ENCODE measurements around the gene MROH2A.
A peak's percentile ranks its signal among the peaks of the same experiment; 100 is the strongest.

MROH2A gene

DNA sequence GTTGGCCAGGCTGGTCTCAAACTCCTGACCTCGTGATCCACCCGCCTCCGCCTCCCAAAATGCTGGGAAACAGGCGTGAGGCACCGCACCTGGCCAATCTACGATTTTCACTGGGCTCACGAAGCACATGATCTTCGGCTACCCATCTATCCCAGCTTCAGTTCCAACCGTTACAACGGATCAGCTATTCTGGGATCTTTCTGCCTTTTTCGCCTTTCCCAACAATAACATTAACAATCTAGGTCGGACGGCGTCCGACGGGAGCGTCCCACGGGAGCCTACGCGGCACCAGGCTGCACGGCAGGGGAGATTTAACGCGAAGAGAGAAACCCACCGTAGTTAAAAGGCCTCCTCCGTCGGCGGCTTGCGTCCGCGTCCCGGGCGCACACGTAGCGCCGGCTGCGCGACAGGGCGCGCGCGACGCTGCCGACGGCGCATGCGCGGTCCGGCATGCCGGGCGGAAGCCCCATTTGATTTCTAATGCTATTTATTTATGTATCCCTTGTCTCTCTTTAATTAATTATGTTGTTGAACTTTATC lies 89.9 kb downstream of the MROH2A start, which contains the start of gene MSL3B:
TSS of gene MSL3B (minus strand) at position 394 of the 540 bp plus-strand sequence.
- peak within 1 kb of the TSS; percentile 1; the same call in 1 of the 2 replicates for H3K27ac ChIP-seq (ENCODE audit: extremely low read depth, low read depth, low read length)
- CTCF ChIA-PET: interaction anchor here (3.3 kb wide), 1 partner anchor 11 kb away, joined by 18 read pairs; no protein-coding TSS in a partner anchor
- H3K9me3 ChIP-seq (ENCODE audit: control insufficient read depth, insufficient read depth, low read depth, low read length): no peaks in the 10 kb centered on the region
- H3K36me3 ChIP-seq (ENCODE audit: control insufficient read depth in 2 of 2, insufficient read depth in 1 of 2, low read length in 2 of 2): peaks cover 0 to 18% of the 10 kb centered on the region in 2 experiments; a peak in 2 of 3 replicates
- H3K4me3 ChIP-seq (ENCODE audit: low read depth, low read length): peak within 1 kb of the TSS; percentile 36
- no peaks in the 10 kb centered on the region for H3K4me1 ChIP-seq (ENCODE audit: control insufficient read depth, insufficient read depth, low read length)
- TF ChIP-seq ZNF558 (tag by site-specific recombination; IDR thresholded peaks at IDR 0.05): no peak
- TF ChIP-seq, protein P1, sequence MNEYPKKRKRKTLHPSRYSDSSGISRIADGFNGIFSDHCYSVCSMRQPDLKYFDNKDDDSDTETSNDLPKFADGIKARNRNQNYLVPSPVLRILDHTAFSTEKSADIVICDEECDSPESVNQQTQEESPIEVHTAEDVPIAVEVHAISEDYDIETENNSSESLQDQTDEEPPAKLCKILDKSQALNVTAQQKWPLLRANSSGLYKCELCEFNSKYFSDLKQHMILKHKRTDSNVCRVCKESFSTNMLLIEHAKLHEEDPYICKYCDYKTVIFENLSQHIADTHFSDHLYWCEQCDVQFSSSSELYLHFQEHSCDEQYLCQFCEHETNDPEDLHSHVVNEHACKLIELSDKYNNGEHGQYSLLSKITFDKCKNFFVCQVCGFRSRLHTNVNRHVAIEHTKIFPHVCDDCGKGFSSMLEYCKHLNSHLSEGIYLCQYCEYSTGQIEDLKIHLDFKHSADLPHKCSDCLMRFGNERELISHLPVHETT (tag by site-specific recombination; IDR thresholded peaks at IDR 0.05): no peak
- no peak for TF ChIP-seq ZNF404 (tag by site-specific recombination; IDR thresholded peaks at IDR 0.05)
- TF ChIP-seq ZNF777 (tag by site-specific recombination; IDR thresholded peaks at IDR 0.05; ENCODE audit: borderline replicate concordance): no peak; the same call in 1 of the 2 replicates
- TF ChIP-seq, protein P2, sequence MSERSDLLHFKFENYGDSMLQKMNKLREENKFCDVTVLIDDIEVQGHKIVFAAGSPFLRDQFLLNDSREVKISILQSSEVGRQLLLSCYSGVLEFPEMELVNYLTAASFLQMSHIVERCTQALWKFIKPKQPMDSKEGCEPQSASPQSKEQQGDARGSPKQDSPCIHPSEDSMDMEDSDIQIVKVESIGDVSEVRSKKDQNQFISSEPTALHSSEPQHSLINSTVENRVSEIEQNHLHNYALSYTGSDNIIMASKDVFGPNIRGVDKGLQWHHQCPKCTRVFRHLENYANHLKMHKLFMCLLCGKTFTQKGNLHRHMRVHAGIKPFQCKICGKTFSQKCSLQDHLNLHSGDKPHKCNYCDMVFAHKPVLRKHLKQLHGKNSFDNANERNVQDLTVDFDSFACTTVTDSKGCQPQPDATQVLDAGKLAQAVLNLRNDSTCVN (tag by site-specific recombination; optimal IDR thresholded peaks at IDR 0.05): peak; percentile 64
- TF ChIP-seq, protein P3, sequence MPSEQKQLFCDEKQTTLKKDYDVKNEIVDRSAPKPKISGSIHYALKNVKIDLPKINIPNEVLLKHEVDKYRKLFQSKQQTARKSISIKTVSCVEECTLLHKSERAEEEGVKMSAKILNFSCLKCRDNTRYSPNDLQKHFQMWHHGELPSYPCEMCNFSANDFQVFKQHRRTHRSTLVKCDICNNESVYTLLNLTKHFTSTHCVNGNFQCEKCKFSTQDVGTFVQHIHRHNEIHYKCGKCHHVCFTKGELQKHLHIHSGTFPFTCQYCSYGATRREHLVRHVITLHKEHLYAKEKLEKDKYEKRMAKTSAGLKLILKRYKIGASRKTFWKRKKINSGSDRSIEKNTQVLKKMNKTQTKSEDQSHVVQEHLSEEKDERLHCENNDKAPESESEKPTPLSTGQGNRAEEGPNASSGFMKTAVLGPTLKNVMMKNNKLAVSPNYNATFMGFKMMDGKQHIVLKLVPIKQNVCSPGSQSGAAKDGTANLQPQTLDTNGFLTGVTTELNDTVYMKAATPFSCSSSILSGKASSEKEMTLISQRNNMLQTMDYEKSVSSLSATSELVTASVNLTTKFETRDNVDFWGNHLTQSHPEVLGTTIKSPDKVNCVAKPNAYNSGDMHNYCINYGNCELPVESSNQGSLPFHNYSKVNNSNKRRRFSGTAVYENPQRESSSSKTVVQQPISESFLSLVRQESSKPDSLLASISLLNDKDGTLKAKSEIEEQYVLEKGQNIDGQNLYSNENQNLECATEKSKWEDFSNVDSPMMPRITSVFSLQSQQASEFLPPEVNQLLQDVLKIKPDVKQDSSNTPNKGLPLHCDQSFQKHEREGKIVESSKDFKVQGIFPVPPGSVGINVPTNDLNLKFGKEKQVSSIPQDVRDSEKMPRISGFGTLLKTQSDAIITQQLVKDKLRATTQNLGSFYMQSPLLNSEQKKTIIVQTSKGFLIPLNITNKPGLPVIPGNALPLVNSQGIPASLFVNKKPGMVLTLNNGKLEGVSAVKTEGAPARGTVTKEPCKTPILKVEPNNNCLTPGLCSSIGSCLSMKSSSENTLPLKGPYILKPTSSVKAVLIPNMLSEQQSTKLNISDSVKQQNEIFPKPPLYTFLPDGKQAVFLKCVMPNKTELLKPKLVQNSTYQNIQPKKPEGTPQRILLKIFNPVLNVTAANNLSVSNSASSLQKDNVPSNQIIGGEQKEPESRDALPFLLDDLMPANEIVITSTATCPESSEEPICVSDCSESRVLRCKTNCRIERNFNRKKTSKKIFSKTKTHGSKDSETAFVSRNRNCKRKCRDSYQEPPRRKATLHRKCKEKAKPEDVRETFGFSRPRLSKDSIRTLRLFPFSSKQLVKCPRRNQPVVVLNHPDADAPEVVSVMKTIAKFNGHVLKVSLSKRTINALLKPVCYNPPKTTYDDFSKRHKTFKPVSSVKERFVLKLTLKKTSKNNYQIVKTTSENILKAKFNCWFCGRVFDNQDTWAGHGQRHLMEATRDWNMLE (tag by site-specific recombination; conservative IDR thresholded peaks at IDR 0.05; ENCODE audit: low read depth): peak; percentile 60
- TF ChIP-seq ZBTB8A (tag by site-specific recombination; IDR thresholded peaks at IDR 0.05): peak; percentile 58
- TF ChIP-seq ZNF561 (tag by site-specific recombination; IDR thresholded peaks at IDR 0.05; ENCODE audit: borderline replicate concordance): 0 out of 2 replicates have a peak, but pooled peaks have one; percentile 29
- 0 out of 2 replicates have a peak, but pooled peaks have one; percentile 27 for TF ChIP-seq ZNF660 (tag by site-specific recombination; IDR thresholded peaks at IDR 0.05)
- peak; percentile 51; the same call in 1 of the 2 replicates for TF ChIP-seq ZNF76 (tag by site-specific recombination; IDR thresholded peaks at IDR 0.05; ENCODE audit: borderline replicate concordance, low read depth)
- TF ChIP-seq ZNF473 (tag by site-specific recombination; IDR thresholded peaks at IDR 0.05): no peak
- TF ChIP-seq ZNF114 (tag by site-specific recombination; IDR thresholded peaks at IDR 0.05): no peak
- 0 out of 2 replicates have a peak, but pooled peaks have one; percentile 44 for TF ChIP-seq ZIC2 (tag by site-specific recombination; IDR thresholded peaks at IDR 0.05)
- TF ChIP-seq SETDB1 (IDR thresholded peaks at IDR 0.05; ENCODE audit: insufficient read length, low read length): peak; percentile 93
- TF ChIP-seq, protein P4, sequence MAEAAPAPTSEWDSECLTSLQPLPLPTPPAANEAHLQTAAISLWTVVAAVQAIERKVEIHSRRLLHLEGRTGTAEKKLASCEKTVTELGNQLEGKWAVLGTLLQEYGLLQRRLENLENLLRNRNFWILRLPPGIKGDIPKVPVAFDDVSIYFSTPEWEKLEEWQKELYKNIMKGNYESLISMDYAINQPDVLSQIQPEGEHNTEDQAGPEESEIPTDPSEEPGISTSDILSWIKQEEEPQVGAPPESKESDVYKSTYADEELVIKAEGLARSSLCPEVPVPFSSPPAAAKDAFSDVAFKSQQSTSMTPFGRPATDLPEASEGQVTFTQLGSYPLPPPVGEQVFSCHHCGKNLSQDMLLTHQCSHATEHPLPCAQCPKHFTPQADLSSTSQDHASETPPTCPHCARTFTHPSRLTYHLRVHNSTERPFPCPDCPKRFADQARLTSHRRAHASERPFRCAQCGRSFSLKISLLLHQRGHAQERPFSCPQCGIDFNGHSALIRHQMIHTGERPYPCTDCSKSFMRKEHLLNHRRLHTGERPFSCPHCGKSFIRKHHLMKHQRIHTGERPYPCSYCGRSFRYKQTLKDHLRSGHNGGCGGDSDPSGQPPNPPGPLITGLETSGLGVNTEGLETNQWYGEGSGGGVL (tag by site-specific recombination; IDR thresholded peaks at IDR 0.05): no peak
- no peak for TF ChIP-seq ZNF626 (tag by site-specific recombination; IDR thresholded peaks at IDR 0.05)
- TF ChIP-seq ZNF335 (tag by site-specific recombination; conservative IDR thresholded peaks at IDR 0.05): peak; percentile 66
- TF ChIP-seq EGR2 (tag by site-specific recombination; IDR thresholded peaks at IDR 0.05; ENCODE audit: low read depth): no peak
- peak; percentile 81 for TF ChIP-seq ZBTB17 (tag by site-specific recombination; IDR thresholded peaks at IDR 0.05)
- TF ChIP-seq, protein P5, sequence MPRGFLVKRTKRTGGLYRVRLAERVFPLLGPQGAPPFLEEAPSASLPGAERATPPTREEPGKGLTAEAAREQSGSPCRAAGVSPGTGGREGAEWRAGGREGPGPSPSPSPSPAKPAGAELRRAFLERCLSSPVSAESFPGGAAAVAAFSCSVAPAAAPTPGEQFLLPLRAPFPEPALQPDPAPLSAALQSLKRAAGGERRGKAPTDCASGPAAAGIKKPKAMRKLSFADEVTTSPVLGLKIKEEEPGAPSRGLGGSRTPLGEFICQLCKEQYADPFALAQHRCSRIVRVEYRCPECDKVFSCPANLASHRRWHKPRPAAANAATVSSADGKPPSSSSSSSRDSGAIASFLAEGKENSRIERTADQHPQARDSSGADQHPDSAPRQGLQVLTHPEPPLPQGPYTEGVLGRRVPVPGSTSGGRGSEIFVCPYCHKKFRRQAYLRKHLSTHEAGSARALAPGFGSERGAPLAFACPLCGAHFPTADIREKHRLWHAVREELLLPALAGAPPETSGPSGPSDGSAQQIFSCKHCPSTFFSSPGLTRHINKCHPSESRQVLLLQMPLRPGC (tag by site-specific recombination; IDR thresholded peaks at IDR 0.05): no peak
- POLR2A ChIA-PET: interaction anchor here (1.0 kb wide), 1 partner anchor 13 kb away, joined by 5 read pairs; the partner anchor contains the start of gene HJURP

All from HEK293 (cell line).